HG03342 (cell line): ENCODE data around the gene RBMS2.
"Not testable (repeated sequence)": the region's sequence is repeated elsewhere in the genome, so short reads cannot be mapped to it uniquely, and the experiment has no call there.

Source experiments
- ATAC-seq: cut with Tn5 transposase; IDR thresholded peaks from one replicate; pipeline ENCODE4 v1.9.1; 2021; ENCODE audit warnings: mild to moderate bottlenecking, moderate library complexity; ENCODE audit not compliant: unreplicated experiment

The RBMS2 gene

DNA sequence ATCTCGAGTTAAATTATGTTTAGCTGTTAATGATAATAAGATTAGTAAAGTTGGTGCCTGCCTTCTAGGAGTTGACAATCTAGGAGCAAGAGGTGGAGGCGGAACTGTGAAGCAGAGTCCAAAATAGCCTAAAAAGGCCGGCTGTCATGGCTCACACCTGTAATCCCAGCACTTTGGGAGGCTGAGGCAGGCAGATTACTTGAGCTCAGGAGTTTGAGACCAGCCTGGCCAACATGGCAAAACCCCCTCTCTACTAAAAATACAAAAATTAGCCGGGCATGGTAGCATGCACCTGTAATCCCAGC is 7.7 kb upstream of the RBMS2 start:
- ATAC-seq, result not testable (repeated sequence)

GRCh38 chr12:56517854-56518253 is 3.8 kb upstream of the RBMS2 start:
- ATAC-seq, result no peak

DNA sequence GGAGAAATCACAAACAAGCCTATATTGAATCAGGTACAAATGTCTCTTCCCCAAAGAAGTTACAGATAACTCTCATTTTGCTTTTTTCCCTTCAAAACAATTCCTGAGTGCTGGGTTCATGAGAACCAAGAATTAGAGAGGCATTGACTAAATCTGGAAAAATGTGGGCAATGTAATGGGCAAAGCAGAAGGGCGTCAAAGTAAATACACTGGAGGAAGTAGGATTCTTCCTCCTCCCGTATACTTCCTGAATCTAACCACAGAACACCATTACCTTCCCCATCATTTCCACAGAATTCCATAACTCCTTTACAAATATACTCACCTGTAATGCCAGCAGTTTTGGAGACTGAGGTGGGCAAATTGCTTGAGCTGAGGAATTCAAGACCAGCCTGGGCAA is 3.0 kb upstream of the RBMS2 start:
- ATAC-seq, result no peak

- no peak for ATAC-seq
These were observed 1.6 kb upstream of the RBMS2 start for GRCh38 chr12:56520048-56520447.

- no peak for ATAC-seq
These were observed 1.1 kb upstream of the RBMS2 start for GRCh38 chr12:56520506-56520905.

DNA sequence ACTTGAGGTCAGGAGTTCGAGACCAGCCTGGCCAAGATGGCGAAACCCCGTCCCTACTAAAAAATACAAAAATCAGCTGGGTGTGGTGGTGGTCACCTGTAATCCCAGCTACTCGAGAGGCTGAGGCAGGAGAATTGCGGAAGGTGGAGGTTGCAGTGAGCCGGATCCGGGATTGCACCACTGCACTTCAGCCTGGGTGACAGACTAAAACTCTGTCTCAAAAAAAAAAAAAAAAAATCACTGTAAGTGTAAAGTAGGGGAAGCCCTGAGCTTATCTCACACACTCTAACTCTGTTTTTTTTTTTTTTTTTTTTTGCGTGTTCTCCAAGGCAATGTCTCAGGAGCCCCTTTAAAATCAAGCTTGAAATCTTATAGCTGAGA is 421 bp upstream of the RBMS2 start:
- ATAC-seq, result no peak

DNA sequence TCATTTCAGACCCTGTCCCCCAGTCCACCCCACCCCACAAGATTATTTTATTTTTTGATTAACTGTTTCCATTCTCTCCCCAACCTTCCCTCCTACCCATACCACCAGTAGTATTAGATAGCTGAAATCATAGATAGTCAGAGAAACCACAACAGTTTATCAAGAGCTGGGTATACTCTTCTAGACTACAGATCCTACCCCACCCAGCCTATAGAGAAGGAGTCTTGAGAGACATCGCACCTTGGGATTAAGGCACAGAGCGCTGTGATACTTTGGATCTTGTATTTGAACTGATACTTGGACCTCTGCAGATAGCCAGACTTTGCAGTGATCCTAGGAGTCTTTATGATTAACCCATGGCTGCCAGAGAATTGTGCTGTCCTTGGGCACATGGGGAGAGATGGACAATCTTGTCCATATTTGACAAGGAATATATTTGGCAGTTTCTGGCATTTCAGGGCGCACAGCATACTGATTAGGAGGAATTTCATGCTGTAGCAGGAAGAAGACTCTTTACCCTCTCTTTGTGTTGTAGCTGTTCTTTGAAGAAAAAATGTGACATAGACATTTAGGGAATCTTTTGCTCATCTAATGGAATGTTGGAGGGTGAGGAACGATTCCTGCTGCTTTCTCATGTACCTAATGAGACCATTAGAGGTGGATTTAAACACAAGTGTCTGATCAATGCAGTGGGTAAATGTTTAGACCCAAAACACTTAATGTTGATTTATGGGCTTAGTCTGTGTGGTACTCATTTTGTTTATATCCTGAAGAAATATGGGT is 982 bp downstream of the RBMS2 start:
- ATAC-seq, result no peak

DNA sequence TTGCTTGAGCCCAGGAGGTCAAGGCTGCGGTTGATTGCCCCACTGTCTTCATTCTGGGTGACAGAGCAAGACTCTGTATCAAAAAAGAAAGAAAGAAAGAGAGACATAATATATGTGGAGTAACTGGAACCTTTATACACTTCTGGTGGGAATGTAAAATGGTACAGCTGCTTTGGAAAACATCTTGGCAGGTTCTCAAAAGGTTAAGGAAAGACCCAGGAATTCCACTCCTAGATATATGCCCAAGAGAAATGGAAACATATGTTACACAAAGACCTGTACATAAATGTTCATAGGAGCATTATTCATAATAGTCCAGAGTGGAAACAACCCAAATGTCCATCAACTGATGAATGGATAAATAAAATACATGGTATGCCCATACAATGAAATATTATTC is 7.2 kb downstream of the RBMS2 start:
- ATAC-seq, result no peak

DNA sequence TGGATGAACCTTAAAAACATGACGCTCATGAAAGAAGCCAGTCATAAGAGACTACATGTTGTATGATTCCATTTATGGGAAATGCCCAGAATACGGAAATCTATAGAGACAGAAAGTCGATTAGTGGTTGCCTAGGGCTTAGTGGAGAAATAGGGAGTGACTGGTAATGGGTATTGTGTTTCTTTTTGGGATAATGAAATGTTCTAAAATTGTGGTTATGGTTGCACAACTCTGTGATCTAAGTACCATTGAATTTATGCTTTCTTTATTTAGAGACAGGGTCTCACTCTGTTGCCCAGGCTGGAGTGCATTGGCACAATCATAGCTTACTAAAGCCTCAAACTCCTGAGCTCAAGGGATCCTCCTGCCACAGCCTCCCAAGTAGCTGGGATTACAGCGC is 8.0 kb downstream of the RBMS2 start:
- ATAC-seq, result no peak

- ATAC-seq, result no peak
These were observed 8.9 kb downstream of the RBMS2 start for GRCh38 chr12:56530390-56531055.

DNA sequence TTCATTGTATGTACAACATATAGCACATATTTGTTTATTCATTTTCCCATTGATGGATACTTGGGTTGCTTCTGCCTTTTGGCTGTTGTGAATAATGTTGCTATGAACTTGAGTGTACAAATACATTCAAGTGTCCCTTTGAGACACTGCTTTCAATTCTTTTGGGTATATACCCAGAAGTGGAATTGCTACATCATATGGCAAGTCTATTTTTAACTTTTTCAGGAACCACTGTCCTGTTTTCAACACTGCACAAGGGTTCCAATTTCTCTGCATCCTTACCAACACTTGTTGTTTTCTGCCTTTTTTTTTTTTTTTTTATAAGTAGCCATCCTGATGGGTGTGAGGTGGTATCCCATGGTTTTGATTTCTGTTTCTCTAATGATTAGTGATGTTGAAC is 15.9 kb downstream of the RBMS2 start:
- ATAC-seq, result no peak

- ATAC-seq, result no peak
These were observed 20.0 kb downstream of the RBMS2 start for GRCh38 chr12:56541631-56542030.

DNA sequence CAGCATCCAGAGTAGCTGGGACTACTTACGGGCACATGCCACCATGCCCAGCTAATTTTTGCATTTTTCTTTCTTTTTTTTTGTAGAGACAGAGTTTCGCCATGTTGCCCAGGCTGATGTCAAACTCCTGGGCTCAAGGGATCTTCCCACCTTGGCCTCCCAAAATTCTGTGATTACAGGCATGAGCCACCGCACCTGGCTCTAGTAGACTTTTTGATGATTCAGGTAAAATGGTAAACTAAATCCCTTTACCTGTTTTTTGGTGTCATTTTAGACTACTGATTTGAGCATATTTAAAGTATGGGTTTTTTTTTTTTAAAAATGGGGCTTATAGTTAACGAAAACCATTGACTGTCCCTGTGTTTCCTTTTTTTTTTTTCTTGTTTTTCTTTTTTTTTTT is 20.5 kb downstream of the RBMS2 start:
- ATAC-seq, result no peak

GRCh38 chr12:56545023-56545604 is 23.5 kb downstream of the RBMS2 start:
- ATAC-seq, result no peak

DNA sequence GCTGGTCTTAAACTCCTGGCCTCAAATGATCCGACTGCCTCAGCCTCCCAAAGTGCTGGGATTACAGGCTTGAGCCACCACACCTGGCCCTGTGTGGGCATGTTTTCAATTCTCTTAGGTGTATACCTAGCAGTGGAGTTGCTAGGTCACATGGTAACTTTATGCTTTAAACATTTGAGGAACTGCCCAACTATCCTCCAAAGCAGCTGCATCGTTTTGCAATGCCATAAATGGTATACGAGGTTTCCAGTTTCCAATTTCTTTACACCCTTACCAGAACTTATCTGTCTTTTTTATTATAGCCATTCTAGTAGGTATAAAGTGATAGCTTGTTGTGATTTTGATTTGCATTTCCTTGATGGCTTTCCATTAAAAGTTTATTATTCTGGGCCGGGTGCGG is 25.1 kb downstream of the RBMS2 start:
- ATAC-seq, result no peak

GRCh38 chr12:56551070-56551469 is 29.4 kb downstream of the RBMS2 start:
- ATAC-seq, result no peak

GRCh38 chr12:56565510-56566101 is 44.0 kb downstream of the RBMS2 start:
- ATAC-seq, result peak; percentile 77

GRCh38 chr12:56568146-56568545 is 46.5 kb downstream of the RBMS2 start:
- no peak for ATAC-seq

DNA sequence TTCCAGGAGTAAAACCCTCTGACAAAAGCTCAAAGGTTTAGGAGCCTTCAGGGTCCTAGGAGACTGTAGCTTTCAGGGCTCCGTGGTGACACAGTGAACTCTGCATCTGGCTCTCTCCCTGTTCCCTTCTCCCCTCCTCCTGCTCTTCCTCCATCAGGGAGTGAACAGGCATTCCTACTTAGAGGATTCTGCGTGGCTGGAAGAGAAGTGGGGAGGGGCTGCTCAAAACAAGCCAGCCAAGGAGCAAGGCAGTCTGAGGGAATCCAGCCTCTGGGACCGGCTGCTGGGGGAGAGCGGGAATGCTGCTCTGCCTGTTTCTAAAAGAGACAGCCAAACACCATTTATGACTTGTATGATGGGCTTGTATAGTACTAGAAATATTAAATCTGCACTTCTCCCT is 49.5 kb downstream of the RBMS2 start:
- no peak for ATAC-seq

- no peak for ATAC-seq
These were observed 50.7 kb downstream of the RBMS2 start for GRCh38 chr12:56572288-56572687.

DNA sequence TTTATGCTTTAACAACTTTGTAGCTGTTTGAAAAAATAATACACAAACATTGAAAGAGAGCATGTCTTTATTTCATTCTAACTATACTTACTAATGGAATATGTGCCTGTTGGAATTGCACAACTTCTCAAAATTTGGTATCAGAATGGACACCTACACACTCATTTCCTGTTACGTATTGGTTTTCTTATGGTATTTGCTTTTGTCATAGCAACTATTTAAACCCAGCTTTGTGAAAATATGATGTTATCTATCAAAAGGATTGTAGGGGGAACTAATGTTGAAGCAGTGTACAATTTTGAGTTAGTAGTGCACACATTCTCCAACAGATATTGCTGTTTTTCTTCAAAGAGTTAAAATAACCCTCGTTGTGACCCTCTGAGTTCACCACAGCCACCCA is 52.6 kb downstream of the RBMS2 start:
- ATAC-seq, result no peak

- not testable (repeated sequence) for ATAC-seq
These were observed 55.6 kb downstream of the RBMS2 start for GRCh38 chr12:56577248-56577647.
